Lower leg skin (tissue), 4 donors: ENCODE data around the gene CABP7. TPM values are rescaled to one million over a fixed set of nuclear protein-coding genes. Genes with fewer than 3 reads are reported as not detected.

Experiments used
- DNase-seq, 2 donors: peaks; one replicate each; pipeline ENCODE4 v3.0.0-alpha.2; 2019; ENCODE audit warnings: low spot score in 2 of 2
- H3K4me3 ChIP-seq: fragments of 200-600 bp; sonication (generic); 2 replicates; pipeline ENCODE4 v1.5.1; 2017; ENCODE audit warnings: mild to moderate bottlenecking, low read depth; ENCODE audit not compliant: poor library complexity, severe bottlenecking
- POLR2A ChIP-seq, 2 donors: fragments of 450-650 bp; IDR thresholded peaks; one replicate each; pipeline ENCODE4 v1.6.1; 2016 to 2017; ENCODE audit warnings: antibody characterized with exemption in 2 of 2, mild to moderate bottlenecking in 1 of 2, moderate library complexity in 1 of 2
- WGBS, 2 donors: methylation state at CpG; one replicate each; pipeline ENCODE4 v1.1.5; 2018; 5-methylcytosine and 5-hydroxymethylcytosine counted together
- intact Hi-C: fragments of 100-400 bp; cut with DNase I; formaldehyde crosslinking; loops from one replicate; pipeline ENCODE4 v1.15.0; 2023; ENCODE audit warnings: low total_unique reads
- total RNA-seq, 4 donors: library from RNA; depleted of rRNA; stranded (reverse); fragments of >200 nt; gene quantifications; one replicate each; pipeline ENCODE4 v1.1.0, GENCODE V29; 2016
- TF ChIP-seq, protein P1 (sequence below), 3 donors: fragments of 450-650 bp; IDR thresholded peaks; one replicate each; pipeline ENCODE4 v1.5.1; 2016; ENCODE audit warnings: antibody characterized with exemption in 3 of 3, mild to moderate bottlenecking in 3 of 3, moderate library complexity in 2 of 3

The CABP7 gene
- total RNA-seq, 4 donors from 2014 or later: not detected

GRCh38 chr22:29691636-29692326 is 28.0 kb upstream of the CABP7 start:
- WGBS, 2 donors: 68 to 77% methylated on average over 12 to 13 of the region's 13 CpGs
- intact Hi-C loops: no loop called here
- no peak for TF ChIP-seq POLR2A (IDR thresholded peaks at IDR 0.05)
- TF ChIP-seq, protein P1, sequence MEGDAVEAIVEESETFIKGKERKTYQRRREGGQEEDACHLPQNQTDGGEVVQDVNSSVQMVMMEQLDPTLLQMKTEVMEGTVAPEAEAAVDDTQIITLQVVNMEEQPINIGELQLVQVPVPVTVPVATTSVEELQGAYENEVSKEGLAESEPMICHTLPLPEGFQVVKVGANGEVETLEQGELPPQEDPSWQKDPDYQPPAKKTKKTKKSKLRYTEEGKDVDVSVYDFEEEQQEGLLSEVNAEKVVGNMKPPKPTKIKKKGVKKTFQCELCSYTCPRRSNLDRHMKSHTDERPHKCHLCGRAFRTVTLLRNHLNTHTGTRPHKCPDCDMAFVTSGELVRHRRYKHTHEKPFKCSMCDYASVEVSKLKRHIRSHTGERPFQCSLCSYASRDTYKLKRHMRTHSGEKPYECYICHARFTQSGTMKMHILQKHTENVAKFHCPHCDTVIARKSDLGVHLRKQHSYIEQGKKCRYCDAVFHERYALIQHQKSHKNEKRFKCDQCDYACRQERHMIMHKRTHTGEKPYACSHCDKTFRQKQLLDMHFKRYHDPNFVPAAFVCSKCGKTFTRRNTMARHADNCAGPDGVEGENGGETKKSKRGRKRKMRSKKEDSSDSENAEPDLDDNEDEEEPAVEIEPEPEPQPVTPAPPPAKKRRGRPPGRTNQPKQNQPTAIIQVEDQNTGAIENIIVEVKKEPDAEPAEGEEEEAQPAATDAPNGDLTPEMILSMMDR (IDR thresholded peaks at IDR 0.05): no peak
- no peak for DNase-seq
- no peak overlapping the region for H3K4me3 ChIP-seq

DNA sequence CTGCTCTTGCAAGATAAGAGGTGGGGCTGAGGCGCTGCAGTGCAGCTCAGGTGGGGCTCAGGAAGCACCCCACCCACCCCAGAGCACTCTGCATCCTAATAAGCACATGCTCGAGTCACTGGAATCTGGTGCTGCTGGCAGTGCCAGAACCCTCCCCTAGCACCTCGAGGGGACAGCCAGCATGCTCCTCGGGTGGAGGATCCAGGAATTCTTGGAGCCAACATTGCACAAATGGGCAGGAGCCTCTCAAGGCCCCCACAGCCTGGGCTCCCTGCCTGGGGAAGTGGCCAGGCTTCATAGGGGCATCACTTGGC is 27.5 kb upstream of the CABP7 start:
- H3K4me3 ChIP-seq: no peak overlapping the region
- intact Hi-C loops: no loop called here
- DNase-seq: no peak
- 38 to 56% methylated on average over 2 to 4 of the region's 4 CpGs for WGBS, 2 donors
- no peak for TF ChIP-seq POLR2A (IDR thresholded peaks at IDR 0.05)
- TF ChIP-seq, protein P1 (IDR thresholded peaks at IDR 0.05): no peak

GRCh38 chr22:29693161-29693560 is 26.6 kb upstream of the CABP7 start:
- WGBS, 2 donors: 56 to 57% methylated on average over 8 of the region's 8 CpGs
- TF ChIP-seq, protein P1 (IDR thresholded peaks at IDR 0.05): no peak
- TF ChIP-seq POLR2A (IDR thresholded peaks at IDR 0.05): no peak
- H3K4me3 ChIP-seq: no peak overlapping the region
- DNase-seq: no peak
- intact Hi-C loops: no loop called here

GRCh38 chr22:29693671-29694070 is 26.1 kb upstream of the CABP7 start:
- intact Hi-C loops: no loop called here
- 42 to 45% methylated on average over 9 of the region's 9 CpGs for WGBS, 2 donors
- TF ChIP-seq POLR2A (IDR thresholded peaks at IDR 0.05): no peak
- TF ChIP-seq, protein P1 (IDR thresholded peaks at IDR 0.05): no peak
- DNase-seq: no peak
- H3K4me3 ChIP-seq: no peak overlapping the region

- TF ChIP-seq POLR2A (IDR thresholded peaks at IDR 0.05): no peak
- TF ChIP-seq, protein P1 (IDR thresholded peaks at IDR 0.05): no peak
- intact Hi-C loops: no loop called here
- 42 to 66% methylated on average over 19 to 31 of the region's 33 CpGs for WGBS, 2 donors
- H3K4me3 ChIP-seq: no peak overlapping the region
- DNase-seq: peak; percentile 66 to 93
Observed at GRCh38 chr22:29695129-29695926, 24.5 kb upstream of the CABP7 start.
